ENCODE results near the gene HOMER1.

The HOMER1 gene

DNA sequence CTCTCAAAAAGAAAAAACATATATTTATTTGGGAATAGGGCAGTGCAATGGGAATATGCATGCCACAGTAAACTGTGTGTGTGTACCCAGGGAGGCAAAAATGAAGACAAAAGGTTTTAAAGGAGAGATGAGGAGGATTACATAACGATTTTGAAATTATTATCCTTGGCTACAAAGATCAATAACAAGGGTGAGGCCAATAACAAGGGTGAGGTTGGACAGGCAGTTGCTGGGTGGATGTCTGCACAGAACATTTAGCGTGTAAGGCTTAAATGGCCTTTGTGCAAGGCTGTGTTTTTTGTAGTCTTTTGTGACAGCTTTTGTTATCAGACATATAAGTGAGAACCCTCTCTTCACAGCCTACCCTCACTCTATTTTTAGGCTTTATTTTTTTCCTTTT lies 164.1 kb downstream of the HOMER1 start:
- ChIA-PET POLR2A (no interaction called here), CTCF (no interaction called here)
- no peak overlapping the region for H3K4me3 ChIP-seq (ENCODE audit: low read depth, low read length)
- TF ChIP-seq, protein P1, sequence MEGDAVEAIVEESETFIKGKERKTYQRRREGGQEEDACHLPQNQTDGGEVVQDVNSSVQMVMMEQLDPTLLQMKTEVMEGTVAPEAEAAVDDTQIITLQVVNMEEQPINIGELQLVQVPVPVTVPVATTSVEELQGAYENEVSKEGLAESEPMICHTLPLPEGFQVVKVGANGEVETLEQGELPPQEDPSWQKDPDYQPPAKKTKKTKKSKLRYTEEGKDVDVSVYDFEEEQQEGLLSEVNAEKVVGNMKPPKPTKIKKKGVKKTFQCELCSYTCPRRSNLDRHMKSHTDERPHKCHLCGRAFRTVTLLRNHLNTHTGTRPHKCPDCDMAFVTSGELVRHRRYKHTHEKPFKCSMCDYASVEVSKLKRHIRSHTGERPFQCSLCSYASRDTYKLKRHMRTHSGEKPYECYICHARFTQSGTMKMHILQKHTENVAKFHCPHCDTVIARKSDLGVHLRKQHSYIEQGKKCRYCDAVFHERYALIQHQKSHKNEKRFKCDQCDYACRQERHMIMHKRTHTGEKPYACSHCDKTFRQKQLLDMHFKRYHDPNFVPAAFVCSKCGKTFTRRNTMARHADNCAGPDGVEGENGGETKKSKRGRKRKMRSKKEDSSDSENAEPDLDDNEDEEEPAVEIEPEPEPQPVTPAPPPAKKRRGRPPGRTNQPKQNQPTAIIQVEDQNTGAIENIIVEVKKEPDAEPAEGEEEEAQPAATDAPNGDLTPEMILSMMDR (IDR thresholded peaks at IDR 0.05; ENCODE audit: insufficient read depth, low read length, missing control alignments): no peak
- no peak for DNase-seq (ENCODE audit: low read depth, low spot score)

DNA sequence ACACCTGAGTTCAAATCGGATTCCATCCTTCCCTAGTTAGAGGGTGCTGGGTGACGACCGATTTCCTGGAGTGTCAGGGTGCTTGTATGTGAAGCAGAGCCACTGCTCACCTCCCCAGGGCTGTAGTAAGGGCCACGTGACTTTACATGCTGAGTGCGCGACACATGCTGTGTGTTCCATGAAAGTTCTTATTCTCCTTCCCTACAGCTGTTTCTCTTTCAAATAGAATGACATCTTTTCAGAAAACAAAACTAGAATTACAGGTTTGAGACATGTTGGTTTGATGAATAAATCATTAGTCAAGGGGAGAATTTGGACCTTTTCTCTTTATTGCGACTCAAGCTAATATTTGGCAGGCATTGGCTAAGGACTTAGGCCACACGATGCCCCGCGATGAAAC lies 164.9 kb downstream of the HOMER1 start:
- TF ChIP-seq, protein P1 (IDR thresholded peaks at IDR 0.05; ENCODE audit: insufficient read depth, low read length, missing control alignments): no peak
- ChIA-PET POLR2A (no interaction called here), CTCF (no interaction called here)
- no peak for DNase-seq (ENCODE audit: low read depth, low spot score)
- H3K4me3 ChIP-seq (ENCODE audit: low read depth, low read length): no peak overlapping the region

DNA sequence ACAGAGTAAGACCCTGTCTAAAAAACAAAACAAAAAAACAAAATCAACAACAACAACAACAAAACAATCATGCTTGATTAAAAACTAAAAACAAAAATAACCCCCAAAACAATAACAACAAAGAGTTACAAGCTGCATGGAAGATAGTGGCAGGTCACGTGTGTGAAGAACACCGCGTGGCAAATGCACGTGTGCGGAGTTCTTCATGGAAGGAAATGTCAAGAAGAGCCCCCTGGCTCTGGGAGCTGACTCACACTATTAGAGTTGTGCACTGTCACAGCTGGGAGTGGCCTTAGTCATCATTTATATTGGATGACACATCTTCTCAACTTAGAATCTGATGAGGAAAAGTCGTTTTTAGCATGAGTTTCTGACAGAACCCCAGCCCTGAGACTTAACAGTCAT lies 167.5 kb downstream of the HOMER1 start:
- ChIA-PET CTCF (interaction anchor here (0.9 kb wide), 1 partner anchor 336 kb away, joined by 3 read pairs; no protein-coding TSS in a partner anchor), POLR2A (no interaction called here)
- TF ChIP-seq, protein P1 (IDR thresholded peaks at IDR 0.05; ENCODE audit: insufficient read depth, low read length, missing control alignments): no peak
- DNase-seq (ENCODE audit: low read depth, low spot score): no peak
- no peak overlapping the region for H3K4me3 ChIP-seq (ENCODE audit: low read depth, low read length)

- DNase-seq (ENCODE audit: low read depth, low spot score): no peak
- no peak overlapping the region for H3K4me3 ChIP-seq (ENCODE audit: low read depth, low read length)
- ChIA-PET CTCF (no interaction called here), POLR2A (no interaction called here)
- TF ChIP-seq, protein P1 (IDR thresholded peaks at IDR 0.05; ENCODE audit: insufficient read depth, low read length, missing control alignments): no peak
These were observed 179.9 kb downstream of the HOMER1 start for GRCh38 chr5:79333852-79334557.

DNA sequence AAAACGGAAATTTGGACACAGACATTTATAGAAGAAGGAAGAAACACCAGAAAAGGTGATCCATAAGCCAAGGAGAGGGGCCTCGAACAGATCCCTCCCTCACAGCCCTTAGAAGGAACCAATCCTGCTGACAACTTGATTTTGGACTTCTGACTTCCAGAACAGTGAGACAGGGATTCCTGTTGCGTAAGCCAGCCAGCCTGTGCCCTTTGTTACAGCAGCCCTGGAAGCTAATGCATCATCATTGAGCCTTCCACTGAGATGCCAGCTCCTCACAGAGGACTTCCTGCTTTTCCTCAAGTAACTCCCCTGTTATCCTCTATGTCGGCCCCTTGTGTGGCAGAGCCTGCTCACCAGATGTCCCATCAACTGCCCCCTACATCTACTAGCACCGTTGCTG lies 183.9 kb downstream of the HOMER1 start:
- ChIA-PET POLR2A (no interaction called here), CTCF (no interaction called here)
- DNase-seq (ENCODE audit: low read depth, low spot score): no peak
- H3K4me3 ChIP-seq (ENCODE audit: low read depth, low read length): no peak overlapping the region
- TF ChIP-seq, protein P1 (IDR thresholded peaks at IDR 0.05; ENCODE audit: insufficient read depth, low read length, missing control alignments): no peak

DNA sequence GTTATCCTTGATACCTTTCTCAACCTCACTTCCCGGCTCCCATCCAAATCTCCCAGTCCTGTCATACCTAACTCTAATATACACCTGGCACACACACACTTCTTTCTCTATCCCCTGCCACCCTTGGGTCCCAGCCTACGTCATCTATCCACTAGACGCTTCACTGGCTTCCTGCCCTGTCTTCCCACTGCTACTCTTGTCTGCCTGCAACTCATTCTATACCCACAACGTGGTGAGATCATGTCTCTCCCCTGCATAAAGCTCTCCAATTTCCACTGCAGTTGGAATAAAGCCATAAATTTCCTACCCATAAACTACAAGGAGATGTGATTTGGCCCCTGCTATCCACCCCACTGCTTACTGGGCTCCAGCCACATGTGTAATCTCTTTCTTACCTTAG lies 184.5 kb downstream of the HOMER1 start:
- no peak for DNase-seq (ENCODE audit: low read depth, low spot score)
- TF ChIP-seq, protein P1 (IDR thresholded peaks at IDR 0.05; ENCODE audit: insufficient read depth, low read length, missing control alignments): no peak
- no peak overlapping the region for H3K4me3 ChIP-seq (ENCODE audit: low read depth, low read length)
- ChIA-PET POLR2A (no interaction called here), CTCF (no interaction called here)
